GM19438 (cell line): ENCODE measurements around the gene ADGRL3.
"Not testable (repeated sequence)": the region's sequence is repeated elsewhere in the genome, so short reads cannot be mapped to it uniquely, and the experiment has no call there.

Experiments used
- ATAC-seq: cut with Tn5 transposase; IDR thresholded peaks from one replicate; pipeline ENCODE4 v1.9.1; 2021; ENCODE audit warnings: low read depth; ENCODE audit not compliant: unreplicated experiment

ADGRL3 gene

DNA sequence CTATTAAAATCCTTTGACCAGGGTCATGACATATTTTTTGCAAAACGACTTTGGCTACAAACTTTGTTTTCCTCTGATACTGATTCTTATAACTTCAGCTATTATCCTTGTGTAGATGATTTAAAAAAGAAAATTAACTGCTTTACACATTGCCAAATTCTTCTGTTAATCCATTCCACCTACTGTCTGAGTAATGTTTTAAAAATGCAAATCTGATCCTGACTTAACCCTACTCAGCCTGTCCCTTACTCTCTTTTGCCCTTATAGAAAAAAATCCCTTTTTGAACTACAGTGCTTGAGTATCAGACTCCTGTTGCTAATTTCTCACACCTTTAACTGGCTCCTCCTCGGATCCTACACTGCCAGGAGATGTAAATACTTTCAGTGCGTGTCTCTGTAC lies 723.1 kb downstream of the ADGRL3 start:
- ATAC-seq, result no peak

DNA sequence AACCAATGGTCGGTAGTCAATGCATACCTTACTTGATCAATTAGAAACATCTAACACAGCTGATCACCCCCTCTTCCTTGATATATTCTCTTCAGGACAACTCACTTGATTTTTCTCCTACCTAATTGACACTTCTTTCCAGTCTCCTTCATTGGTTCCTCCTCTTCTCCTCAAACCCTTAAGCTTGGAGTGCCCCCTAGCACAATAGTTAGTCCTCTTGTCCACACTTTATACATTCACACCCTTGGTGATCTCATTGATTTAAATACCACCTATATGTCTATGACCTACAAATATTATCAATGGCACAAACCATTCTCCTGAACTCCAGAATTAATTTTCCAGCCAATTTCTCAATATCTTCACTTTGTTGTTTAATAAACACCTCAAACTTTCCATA lies 724.0 kb downstream of the ADGRL3 start:
- ATAC-seq, result no peak

DNA sequence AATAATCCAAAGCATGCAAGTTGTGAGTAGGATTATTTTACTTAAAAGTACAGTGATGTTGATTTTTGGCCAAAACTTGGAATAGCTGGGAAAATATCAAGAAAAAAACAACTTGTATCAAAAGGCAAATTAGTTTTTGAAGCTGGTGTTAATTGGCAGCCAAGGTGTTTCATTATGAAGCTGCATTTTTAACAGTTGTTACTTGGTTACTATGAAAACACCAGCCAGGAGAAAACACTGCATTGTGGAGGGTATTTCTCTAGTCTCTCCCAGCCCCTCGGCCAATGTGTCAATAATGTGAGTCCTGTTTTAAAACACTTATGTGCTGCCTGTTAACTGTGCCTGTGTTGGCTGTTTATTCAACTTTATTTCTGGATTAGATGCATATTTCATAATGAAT lies 733.4 kb downstream of the ADGRL3 start:
- ATAC-seq, result no peak

DNA sequence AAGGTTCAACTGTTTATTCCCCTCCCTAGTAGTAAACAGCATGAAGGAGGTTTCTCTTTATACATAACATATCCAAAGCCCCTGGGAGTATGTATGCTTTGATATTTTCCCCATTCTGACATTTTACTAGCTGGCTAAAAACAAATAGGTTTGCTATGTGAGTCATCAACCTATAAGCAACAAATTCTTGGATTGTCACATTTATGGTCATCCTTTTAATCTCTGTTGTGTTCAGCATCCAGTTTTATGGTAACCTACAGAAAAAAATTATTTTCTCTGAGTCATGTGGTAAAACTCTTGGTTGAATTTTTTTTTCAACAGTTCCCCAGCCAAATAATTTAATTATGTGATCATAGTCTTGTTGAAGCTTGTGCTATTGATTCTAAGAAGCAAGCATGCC lies 734.1 kb downstream of the ADGRL3 start:
- ATAC-seq, result no peak

DNA sequence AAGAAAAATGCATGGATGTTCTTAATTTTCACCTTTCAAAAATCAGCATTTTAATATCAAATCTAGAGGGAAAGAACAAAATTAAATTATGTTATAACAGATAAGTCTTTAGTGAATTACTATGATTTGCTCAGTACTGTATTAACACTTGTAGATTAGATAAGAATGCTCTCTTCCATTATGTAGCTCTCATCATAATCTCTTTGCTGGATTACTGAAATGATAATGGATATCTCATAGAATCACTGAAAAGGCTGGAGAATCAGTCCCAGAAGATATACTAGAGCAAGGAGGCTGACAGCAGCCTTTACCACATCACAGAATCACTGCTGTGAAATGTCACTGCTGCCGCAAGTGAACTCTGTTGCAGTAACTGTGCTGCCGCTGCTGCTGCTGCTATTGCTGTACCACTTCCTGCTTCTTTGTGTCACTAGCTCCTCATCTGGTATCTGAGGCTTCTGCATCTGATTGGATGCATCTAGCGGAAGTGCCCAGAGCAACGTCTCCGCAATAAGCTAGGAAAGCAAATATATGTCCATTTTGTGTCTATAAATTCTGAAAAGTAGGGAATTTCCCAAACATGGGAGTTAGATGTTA lies 738.2 kb downstream of the ADGRL3 start:
- ATAC-seq, result no peak

DNA sequence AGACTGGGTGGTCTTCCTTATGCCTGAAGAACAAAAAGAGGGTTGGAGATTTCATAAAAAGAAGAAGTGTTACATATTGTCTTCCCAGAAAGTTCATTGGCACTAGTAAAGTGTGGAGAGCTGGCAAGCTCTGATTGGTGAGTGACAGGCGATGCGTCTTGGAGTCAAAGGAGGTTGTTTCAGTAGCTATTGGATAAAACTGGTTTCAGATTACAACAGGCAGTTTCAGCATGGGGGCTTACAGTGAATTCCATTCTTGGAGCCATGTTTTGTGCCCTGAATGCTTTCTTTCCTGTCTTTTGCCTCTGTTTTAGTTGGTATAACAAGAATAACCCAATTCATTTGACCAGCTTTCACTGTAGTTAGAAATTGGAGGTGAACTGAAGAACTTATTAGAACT lies 750.5 kb downstream of the ADGRL3 start:
- ATAC-seq, result no peak

DNA sequence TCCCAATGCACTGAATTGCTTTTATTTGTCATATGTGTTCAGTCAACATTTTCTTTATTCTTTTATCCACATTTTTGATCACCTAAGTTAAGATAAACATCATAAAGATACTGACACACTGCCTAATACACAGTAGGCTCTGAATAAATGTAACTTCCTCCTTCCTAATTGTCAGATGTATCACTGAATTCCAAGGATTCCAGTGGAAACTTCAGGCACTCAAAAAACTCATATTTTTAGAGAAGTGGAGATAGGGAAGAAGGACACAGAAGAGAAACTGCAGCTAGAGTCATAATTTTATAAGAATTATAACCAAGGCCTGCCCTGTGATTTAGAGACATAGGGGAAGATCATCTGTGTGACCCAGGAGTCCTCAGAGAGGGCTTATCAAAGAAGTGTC lies 753.3 kb downstream of the ADGRL3 start:
- no peak for ATAC-seq

DNA sequence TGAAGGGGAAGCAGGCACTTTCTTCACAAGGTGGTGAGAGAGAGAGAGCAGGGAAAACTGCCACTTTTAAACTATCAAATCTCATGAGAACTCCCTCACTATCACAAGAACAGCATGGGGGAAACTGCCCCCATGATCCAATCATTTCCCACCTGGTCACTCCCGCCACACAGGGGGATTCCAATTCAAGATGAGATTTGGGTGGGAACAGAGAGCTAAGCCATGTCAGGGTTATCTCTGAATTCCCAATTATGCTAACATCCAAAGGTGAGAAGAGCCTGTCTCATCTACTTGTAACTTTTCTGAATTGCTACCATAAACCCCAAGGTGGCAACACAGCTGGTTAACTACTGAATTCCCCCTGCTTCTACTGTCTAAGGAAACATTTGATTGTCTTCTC lies 758.5 kb downstream of the ADGRL3 start:
- no peak for ATAC-seq

DNA sequence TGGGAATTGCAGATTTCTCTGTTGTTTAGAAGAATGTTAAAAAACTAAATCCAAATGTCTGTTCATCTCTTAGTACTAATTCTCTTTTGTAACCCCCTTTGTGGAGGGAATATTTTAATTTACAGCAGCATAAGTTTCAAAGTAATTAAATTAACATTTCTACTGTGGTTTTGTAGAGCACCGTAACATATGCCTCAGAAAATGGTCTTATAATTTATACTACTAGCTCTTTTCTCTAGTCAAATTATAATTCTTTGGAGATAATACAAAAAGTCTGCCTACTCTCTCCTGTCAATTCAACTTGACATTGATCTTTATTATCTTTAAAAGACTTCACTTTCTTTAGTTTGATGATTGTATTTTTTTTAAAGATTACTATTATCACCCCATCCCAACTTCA lies 759.0 kb downstream of the ADGRL3 start:
- no peak for ATAC-seq

DNA sequence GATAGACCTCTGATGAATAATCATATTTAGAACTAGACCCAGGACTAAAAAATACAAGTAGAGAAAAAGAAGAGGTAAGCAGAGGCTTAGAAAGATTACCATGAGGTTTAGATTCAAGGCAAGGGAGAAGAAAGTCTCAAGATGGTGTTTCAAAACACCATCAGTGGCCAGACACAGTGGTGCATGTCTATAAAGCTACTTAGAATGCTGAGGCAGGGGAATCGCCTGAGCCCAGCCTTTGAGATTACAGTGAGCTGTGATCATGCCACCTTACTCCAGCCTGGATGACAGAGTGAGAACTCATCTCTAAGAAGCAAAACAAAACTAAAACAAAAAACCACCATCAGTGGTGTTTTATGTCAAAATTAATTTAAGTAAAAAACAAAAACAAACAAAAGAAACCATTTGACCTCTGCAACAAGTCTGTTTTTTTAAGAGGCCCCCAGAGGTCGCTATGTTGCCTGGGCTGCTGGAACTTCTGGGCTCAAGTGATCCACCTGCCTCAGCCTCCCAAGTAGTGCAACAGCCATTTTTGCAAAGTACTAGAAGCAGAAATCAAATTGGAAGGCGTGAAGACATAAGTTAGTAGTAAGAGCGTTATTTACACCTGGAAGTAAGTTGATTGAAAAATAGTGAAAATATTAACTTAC lies 784.3 kb downstream of the ADGRL3 start:
- no peak for ATAC-seq

DNA sequence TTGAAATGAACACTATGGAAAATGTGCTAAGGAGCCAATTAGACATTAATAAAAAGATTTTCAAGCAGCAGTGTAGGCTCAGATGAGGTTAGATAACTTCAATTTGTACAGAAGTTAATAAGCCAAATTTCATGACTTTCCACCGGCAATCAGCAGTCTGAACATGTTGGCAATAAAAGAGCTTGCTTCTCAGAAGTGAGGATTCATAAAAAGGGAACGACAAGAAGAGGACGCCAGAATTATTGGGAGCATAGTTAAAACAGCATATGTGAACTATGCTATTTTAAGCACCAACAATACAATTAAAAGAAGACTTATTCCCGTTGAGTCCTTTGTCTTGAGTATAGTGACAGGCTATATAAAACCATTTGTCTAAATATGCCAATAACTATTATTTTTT lies 785.3 kb downstream of the ADGRL3 start:
- ATAC-seq, result no peak

DNA sequence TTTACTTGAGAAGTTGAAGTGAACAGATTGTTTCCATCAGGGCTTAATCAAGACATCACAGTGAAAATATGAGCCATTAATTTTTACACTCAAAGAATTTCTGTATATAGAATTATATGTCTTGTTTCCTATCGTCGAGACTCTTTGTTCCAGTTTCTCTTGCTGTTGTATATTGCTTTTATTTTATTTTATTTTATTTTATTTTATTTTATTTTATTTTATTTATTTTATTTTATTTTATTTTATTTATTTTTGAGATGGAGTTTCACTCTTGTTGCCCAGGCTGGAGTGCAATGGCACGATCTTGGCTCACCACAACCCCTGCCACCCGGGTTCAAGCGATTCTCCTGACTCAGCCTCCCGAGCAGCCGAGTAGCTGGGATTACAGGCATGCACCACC lies 786.8 kb downstream of the ADGRL3 start:
- ATAC-seq, result not testable (repeated sequence)

DNA sequence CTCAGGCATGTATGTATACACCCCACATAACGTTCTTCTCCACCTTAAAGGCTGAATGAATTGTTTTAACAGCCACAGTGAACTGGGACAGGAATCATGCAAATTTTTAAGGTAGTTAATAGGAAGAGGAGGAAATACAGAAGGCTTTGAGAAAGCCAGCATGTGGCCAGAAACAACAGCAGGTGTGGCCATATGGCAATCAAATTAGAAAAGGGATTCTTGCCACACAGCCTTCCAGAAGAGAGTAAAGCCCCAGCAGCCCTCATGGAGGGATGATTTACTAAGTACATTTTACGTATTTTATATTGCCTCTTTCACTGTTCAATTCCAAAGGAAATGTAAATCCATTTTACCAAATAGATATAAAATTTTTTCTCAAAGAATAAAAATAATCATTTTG lies 792.2 kb downstream of the ADGRL3 start:
- no peak for ATAC-seq

DNA sequence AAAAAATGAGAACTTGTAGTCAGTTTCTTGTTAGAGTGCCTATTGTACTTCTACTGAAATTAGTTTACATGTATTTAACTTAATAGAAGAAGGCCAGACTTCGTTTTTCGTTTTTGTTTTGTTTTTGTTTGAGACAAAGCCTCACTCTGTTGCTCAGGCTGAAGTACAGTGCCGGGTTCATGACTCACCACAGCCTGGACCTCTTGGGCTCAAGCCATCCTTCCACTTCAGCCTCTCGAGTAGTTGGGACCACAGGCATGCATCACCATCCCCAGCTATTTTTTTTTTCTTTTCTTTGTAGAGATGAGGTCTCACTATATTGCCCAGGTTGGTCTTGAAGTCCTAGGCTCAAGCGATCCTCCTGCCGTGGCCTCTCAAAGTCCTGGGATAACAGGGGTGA lies 793.9 kb downstream of the ADGRL3 start:
- no peak for ATAC-seq

DNA sequence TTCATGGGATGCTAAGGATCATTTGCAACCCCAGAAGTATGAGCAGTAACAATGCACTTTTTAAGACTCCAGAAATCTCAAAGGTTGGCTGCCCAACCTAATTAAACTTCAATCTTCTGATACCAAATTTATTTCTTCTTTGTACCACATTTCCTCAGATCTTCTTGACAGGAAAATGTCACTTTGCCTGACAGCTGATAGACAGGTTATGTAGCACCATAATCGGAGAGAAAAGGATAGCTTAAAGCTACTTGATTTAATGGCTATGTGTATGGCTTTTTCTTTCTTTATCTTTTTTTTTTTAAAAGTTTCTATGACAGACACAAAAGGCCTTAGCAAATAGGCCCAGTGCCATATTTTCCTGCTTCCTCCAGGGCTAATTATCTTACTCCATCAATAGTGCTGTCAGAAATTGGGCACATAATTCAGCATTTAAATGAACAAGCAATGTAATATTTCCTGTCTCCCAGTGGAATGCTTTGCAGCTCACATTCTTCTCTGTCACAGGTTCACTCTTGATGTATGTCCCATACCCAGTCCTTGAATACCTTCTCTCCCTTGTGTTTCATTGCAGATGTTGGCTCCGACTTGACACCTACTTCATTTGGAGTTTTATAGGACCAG lies 795.7 kb downstream of the ADGRL3 start:
- ATAC-seq, result no peak

DNA sequence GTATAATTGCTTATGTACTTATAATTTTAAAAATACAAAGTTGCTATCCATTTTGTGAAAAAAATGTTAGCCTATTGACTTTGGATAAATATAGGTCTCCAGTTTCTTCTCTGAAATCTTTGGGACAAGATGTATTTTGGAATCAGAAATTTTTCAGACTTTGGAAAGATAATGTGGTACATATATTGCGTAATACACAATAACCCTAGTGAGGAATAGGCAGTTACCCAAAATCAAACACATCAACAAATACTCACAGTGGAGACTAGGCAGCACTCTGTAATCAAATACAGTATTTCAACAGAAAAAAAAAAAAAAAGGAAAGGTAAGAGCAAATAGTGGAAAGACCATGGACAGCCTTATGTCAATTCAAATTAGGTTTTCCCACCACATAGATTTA lies 796.8 kb downstream of the ADGRL3 start:
- ATAC-seq, result no peak

DNA sequence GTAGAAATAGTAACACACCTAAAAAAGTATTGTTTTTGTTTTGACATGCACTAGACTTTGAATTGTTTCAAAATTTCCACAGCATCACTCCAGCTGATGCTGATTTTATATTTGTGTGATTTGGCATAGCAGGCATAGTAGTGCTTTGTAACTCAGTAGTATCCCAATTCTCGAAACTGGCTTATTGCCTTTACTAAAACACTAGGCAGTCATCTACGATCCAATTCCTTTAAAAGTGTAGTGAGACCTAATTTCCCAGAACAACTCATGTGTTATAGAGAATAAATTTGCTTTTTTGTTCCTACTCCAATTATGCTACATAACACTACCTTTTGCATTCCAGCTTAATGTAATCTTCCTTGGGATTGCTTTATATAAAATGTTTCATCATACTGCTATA lies 797.7 kb downstream of the ADGRL3 start:
- no peak for ATAC-seq

DNA sequence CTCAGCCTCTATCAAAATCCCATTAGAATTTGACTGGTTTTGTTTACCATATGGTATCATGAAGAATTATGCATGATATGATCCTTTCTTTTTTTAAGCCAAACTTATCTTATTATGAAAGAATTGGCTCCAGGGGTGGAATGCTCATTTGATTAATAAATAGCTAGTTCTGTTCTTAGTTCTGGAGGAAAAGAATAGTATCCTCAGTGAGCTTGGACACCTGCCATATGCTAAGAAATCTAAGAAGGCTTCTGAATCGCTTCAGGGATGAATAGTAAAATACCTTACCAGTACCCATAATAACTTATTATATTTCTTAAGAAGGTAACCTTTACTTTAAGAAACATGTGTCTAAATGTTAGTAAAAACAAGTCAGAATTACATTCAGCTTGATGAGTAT lies 803.6 kb downstream of the ADGRL3 start:
- no peak for ATAC-seq

DNA sequence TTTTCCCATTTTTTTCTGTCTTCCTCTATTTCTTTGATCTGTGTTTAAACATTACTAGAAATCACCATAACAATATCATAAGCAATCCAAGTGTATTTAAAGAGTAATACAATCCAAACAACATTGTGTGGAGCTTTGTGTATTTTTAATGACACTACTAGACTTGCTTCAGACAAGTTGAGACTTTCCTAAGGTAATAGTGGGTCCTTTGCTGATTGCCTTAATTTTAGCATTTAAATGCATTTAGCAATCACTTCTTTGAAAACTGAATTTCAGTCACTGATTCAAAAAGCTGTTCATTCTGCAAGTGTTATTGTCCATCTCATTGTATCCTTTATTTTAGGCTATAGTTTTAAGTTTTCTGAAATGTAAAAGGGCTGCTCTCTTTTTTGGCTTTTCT lies 804.8 kb downstream of the ADGRL3 start:
- no peak for ATAC-seq

DNA sequence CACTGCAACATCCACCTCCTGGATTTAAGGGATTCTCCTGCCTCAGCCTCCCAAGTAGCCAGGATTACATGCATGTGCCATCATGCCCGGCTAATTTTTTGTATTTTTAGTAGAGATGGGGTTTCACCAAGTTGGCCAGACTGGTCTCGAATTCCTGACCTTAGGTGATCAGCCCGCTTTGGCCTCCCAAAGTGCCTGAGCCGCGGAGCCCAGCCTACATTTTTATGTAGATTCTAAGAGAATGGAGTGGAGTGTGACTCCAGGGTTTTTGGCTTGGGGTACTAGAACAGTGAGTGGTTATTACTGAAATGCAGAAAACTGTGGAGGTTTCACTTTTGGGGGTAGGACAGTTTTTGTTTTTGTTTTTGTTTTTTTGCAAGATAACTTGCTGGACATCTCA lies 806.0 kb downstream of the ADGRL3 start:
- ATAC-seq, result no peak

DNA sequence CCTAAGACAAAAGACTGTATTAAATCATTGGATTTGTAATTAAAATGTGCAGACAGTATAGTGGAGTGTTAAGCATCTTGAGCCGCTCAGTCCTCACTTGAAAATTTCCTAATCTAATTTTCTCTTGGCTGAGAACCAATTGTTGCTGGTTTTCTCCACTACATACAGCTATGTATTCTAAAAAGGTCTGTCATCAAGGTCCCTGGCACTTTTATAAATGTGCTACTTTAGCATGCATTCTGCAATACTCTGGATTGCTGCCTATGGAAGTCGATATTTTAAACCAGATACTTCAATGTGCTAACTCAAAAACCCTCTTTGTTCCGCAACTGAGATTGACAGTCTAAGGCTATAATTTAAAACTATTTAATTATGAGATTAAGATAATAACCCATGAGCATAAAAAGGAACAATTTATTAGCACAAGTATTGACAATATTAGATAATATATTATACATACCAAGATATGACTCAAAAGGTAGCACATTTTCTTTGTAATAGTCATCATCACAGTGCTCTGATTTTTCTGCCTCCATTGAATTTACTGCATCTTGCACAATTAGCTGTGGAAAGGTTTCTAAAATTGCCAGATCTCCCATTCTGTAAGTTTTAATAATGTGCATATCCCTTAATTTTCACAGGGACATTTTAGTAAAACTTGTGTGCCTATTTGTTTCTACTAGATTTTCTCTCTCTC lies 815.1 kb downstream of the ADGRL3 start:
- no peak for ATAC-seq

DNA sequence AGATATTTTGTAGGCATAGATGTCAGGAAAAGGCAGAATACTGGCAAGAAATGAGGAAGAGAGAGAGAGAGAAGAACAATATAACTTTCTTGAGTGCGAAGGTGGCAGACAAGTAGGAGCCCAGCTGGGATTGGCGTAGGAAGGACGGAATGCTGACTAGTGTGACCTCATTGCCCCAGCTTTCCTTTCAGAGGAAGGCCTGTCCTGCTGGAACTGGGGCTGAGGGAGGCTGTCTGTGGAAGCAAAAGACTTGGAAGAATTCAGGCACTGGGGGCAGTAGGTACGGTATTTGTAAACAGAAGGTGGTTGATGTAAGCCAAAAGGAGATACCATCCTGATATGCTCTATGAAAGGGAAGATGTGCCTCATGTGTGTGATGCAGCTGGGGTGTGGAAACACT lies 818.4 kb downstream of the ADGRL3 start:
- ATAC-seq, result no peak
